HCT116 (cell line): ENCODE data around the gene SUN2. TPM values are rescaled to one million over a fixed set of nuclear protein-coding genes. Genes with fewer than 3 reads are reported as not detected.

Experiments used
- ATAC-seq: fragments of 200-7000 bp; cut with Tn5 transposase; 2 replicates; pipeline ENCODE4 v1.9.1; 2020; ENCODE audit warnings: mild to moderate bottlenecking, moderate library complexity
- BruUV-seq: library from RNA; stranded (reverse); fragments of 400-500 nt; replicated peaks from 2 replicates; lab custom pipeline; 2021; lab: Mats Ljungman, UMichigan
- CTCF ChIA-PET: fragments of 300-600 bp; sonication (Branson Sonifier 250); formaldehyde crosslinking; loops from one replicate; lab custom pipeline; 2021; ENCODE audit warnings: antibody characterized with exemption; lab: Charles Lee
- POLR2A ChIA-PET: fragments of 300-600, 350-600 bp; sonication (Branson Sonifier 250); formaldehyde crosslinking; loops from one replicate; lab custom pipeline; 2021; ENCODE audit warnings: antibody characterized with exemption; lab: Charles Lee
- RAD21 ChIA-PET, 2 experiments: fragments of 300-600 bp; sonication (Branson Sonifier 250); formaldehyde crosslinking; loops; one replicate each; lab custom pipeline; 2023; ENCODE audit warnings: low total read pairs in 2 of 2; ENCODE audit not compliant: uncharacterized antibody in 2 of 2, unreplicated experiment in 2 of 2, low non-redundant PET in 1 of 2; lab: Charles Lee
- DNase-seq: peaks from one replicate; pipeline ENCODE4 v3.0.0-alpha.2; 2010; ENCODE audit warnings: low read depth, low spot score
- H2AFZ ChIP-seq: fragments of 200-600 bp; shearing (Covaris generic), sonication (generic); 2 replicates; pipeline ENCODE4 v1.6.1; 2017; ENCODE audit warnings: low read depth, mixed run types, mixed read lengths, antibody characterized with exemption, low read length; ENCODE audit not compliant: poor library complexity, severe bottlenecking
- H3K27ac ChIP-seq: 2 replicates; pipeline ENCODE4 v1.5.1; 2012; ENCODE audit warnings: low read depth, low read length
- H3K27me3 ChIP-seq: fragments of 200-600 bp; sonication (generic); 2 replicates; pipeline ENCODE4 v1.6.1; 2016; ENCODE audit warnings: mixed run types, low read length, mixed read lengths; ENCODE audit not compliant: insufficient read depth
- H3K36me3 ChIP-seq, 2 experiments: fragments of 200-500 bp in 1 of 2; fragments of 200-600 bp in 1 of 2; sonication (Bioruptor generic) in 1 of 2; sonication (generic) in 1 of 2; 2 replicates each; pipeline versions ENCODE4 v1.5.1 to v1.6.1; 2014 to 2016; ENCODE audit warnings: low read length in 2 of 2, inconsistent platforms in 1 of 2, mixed read lengths in 1 of 2, mixed run types in 1 of 2; ENCODE audit not compliant: insufficient read depth in 2 of 2, control insufficient read depth in 1 of 2
- H3K4me1 ChIP-seq, 2 experiments: fragments of 200-600 bp in 1 of 2; sonication (generic) in 1 of 2; 2 replicates each; pipeline versions ENCODE4 v1.5.1 to v1.6.1; 2012 to 2017; ENCODE audit warnings: low read length in 2 of 2, inconsistent platforms in 1 of 2, mild to moderate bottlenecking in 1 of 2, mixed read lengths in 1 of 2, mixed run types in 1 of 2, moderate library complexity in 1 of 2; ENCODE audit not compliant: insufficient read depth in 2 of 2, control insufficient read depth in 1 of 2
- H3K4me2 ChIP-seq: fragments of 200-600 bp; sonication (generic); 2 replicates; pipeline ENCODE4 v1.6.1; 2017; ENCODE audit warnings: mixed run types, low read length, mixed read lengths
- H3K4me3 ChIP-seq, 2 experiments: fragments of 200-600 bp in 1 of 2; sonication (generic) in 1 of 2; replicated peaks in 1 of 2; 2 replicates each; pipeline ENCODE4 v1.5.1; 2011 to 2016; ENCODE audit warnings: low read length in 2 of 2, control low read depth in 1 of 2, low read depth in 1 of 2, mild to moderate bottlenecking in 1 of 2, mixed read lengths in 1 of 2, mixed run types in 1 of 2
- H3K79me2 ChIP-seq: fragments of 200-600 bp; sonication (generic); 2 replicates; pipeline ENCODE4 v1.6.1; 2017; ENCODE audit warnings: mild to moderate bottlenecking, mixed run types, low read length, moderate library complexity, mixed read lengths; ENCODE audit not compliant: insufficient read depth
- H3K9ac ChIP-seq: fragments of 200-600 bp; sonication (generic); 2 replicates; pipeline ENCODE4 v1.6.1; 2016; ENCODE audit warnings: low read length, mixed read lengths
- H3K9me2 ChIP-seq: fragments of 200-600 bp; sonication (generic), shearing (Covaris generic); 2 replicates; pipeline ENCODE4 v1.6.1; 2017; ENCODE audit warnings: mixed run types, mild to moderate bottlenecking, moderate library complexity; ENCODE audit not compliant: insufficient read depth
- H3K9me3 ChIP-seq, 2 experiments: fragments of 200-500 bp in 1 of 2; fragments of 200-600 bp in 1 of 2; sonication (Bioruptor generic) in 1 of 2; sonication (generic) in 1 of 2; 2 replicates each; pipeline ENCODE4 v1.6.1; 2014 to 2017; ENCODE audit warnings: low read length in 2 of 2, mixed read lengths in 2 of 2, inconsistent platforms in 1 of 2, low read depth in 1 of 2, mild to moderate bottlenecking in 1 of 2, mixed run types in 1 of 2, moderate library complexity in 1 of 2; ENCODE audit not compliant: control insufficient read depth in 1 of 2, insufficient read depth in 1 of 2
- H4K20me1 ChIP-seq: fragments of 200-600 bp; sonication (generic), shearing (Covaris generic); 2 replicates; pipeline ENCODE4 v1.6.1; 2017; ENCODE audit warnings: mixed run types, mild to moderate bottlenecking, moderate library complexity; ENCODE audit not compliant: insufficient read depth
- CTCF ChIP-seq, 3 experiments: fragments of 200-600 bp in 1 of 3; sonication (generic) in 1 of 3; IDR thresholded peaks in 2 of 3; conservative IDR thresholded peaks in 1 of 3; 2 replicates each; pipeline ENCODE4 v1.5.1; 2012 to 2017; ENCODE audit warnings: low read depth in 2 of 3, low read length in 2 of 3, antibody characterized with exemption in 1 of 3, borderline replicate concordance in 1 of 3, control low read depth in 1 of 3, mild to moderate bottlenecking in 1 of 3, mixed read lengths in 1 of 3, mixed run types in 1 of 3, moderate library complexity in 1 of 3; ENCODE audit not compliant: insufficient read depth in 1 of 3
- EGR1 ChIP-seq: IDR thresholded peaks from 2 replicates; pipeline ENCODE4 v1.6.1; 2012; ENCODE audit warnings: low read depth
- EZH2 ChIP-seq: fragments of 200-600 bp; sonication (generic); IDR thresholded peaks from 2 replicates; pipeline ENCODE4 v1.6.1; 2017; ENCODE audit warnings: antibody characterized with exemption, mixed run types
- EZH2phosphoT487 ChIP-seq: fragments of 200-600 bp; IDR thresholded peaks from 2 replicates; pipeline ENCODE4 v1.6.1; 2018; ENCODE audit warnings: antibody characterized with exemption, borderline replicate concordance
- FOSL1 ChIP-seq: IDR thresholded peaks from 2 replicates; pipeline ENCODE4 v1.6.1; 2012; ENCODE audit warnings: low read depth
- RAD21 ChIP-seq: IDR thresholded peaks from 2 replicates; pipeline ENCODE4 v1.6.1; 2012; ENCODE audit warnings: low read depth, mild to moderate bottlenecking
- TCF7L2 ChIP-seq: IDR thresholded peaks from 2 replicates; pipeline ENCODE4 v1.7.0; 2011; ENCODE audit warnings: borderline replicate concordance, inconsistent platforms; ENCODE audit not compliant: insufficient read depth, insufficient read length; ENCODE audit errors: extremely low read depth
- YY1 ChIP-seq: IDR thresholded peaks from 2 replicates; pipeline ENCODE4 v1.6.1; 2011; ENCODE audit warnings: low read length, low read depth, moderate library complexity, mild to moderate bottlenecking; ENCODE audit not compliant: insufficient replicate concordance; ENCODE audit errors: extremely low read depth
- ZBTB33 ChIP-seq: IDR thresholded peaks from 2 replicates; pipeline ENCODE4 v1.6.1; 2011; ENCODE audit warnings: mild to moderate bottlenecking, low read length, moderate library complexity; ENCODE audit not compliant: insufficient replicate concordance; ENCODE audit errors: extremely low read depth
- ZFX ChIP-seq: fragments of 450-650 bp; IDR thresholded peaks from 2 replicates; pipeline ENCODE4 v1.6.1; 2017
- intact Hi-C: fragments of 100-400 bp; cut with micrococcal nuclease; formaldehyde crosslinking; loops from 2 replicates; pipeline ENCODE4 v1.10.0; 2022
- total RNA-seq: library from RNA; stranded (reverse); gene quantifications from one replicate; pipeline ENCODE4 v1.2.1, GENCODE V29; 2021; ENCODE audit not compliant: unreplicated experiment
- TF ChIP-seq, protein P1 (sequence below): IDR thresholded peaks from 2 replicates; pipeline ENCODE4 v1.6.1; 2012

SUN2 gene
- total RNA-seq, 1 experiment from 2014 or later = 71.6 TPM

DNA sequence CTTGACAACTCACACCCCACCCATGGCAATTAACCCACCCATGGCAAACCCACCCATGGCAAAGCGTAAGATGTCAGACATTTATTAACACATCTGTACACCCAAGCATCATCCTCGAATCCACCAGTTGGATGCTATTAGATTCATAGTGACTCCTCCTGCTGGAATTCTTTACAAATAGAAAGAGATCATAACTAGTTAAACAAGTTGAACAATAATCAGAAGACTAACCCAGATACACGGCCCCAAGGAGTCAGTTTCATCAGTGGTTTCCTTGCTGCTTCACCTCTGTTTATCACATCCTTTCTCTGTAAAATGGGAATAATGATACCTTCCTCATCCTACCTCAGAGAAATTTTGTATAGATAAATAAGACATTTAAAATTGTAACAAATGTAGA, 44.9 kb downstream of the SUN2 start:
- DNase-seq (no peak), ATAC-seq (no peak)
- Histone ChIP-seq H3K27me3 (no peaks in the 10 kb centered on the region), H3K27ac (no peak overlapping the region), H3K9me2 (no peaks in the 10 kb centered on the region), H4K20me1 (no peaks in the 10 kb centered on the region), H3K4me3 (no peak overlapping the region), H3K9ac (no peak overlapping the region), H3K4me2 (no peak overlapping the region), H3K9me3 (no peaks in the 10 kb centered on the region), H3K4me1 (peaks cover 9 to 18% of the 10 kb centered on the region in 2 experiments), H3K36me3 (peaks cover 0 to 10% of the 10 kb centered on the region in 2 experiments; a peak in 2 of 4 replicates), H3K79me2 (peaks cover 97% of the 10 kb centered on the region), H2AFZ (no peak overlapping the region)
- TF ChIP-seq RAD21 = no peak
- no peak for TF ChIP-seq ZBTB33
- TF ChIP-seq CTCF (IDR thresholded peaks at IDR 0.05 in 2 of 3, conservative IDR thresholded peaks at IDR 0.05 in 1 of 3; ENCODE audit: borderline replicate concordance in 1 of 3, insufficient read depth in 1 of 3, low read depth in 2 of 3, low read length in 2 of 3) = no peak
- TF ChIP-seq EZH2phosphoT487 = no peak
- TF ChIP-seq FOSL1 = no peak
- TF ChIP-seq EGR1 = no peak
- TF ChIP-seq TCF7L2 = no peak
- no peak for TF ChIP-seq EZH2
- TF ChIP-seq, protein P1, sequence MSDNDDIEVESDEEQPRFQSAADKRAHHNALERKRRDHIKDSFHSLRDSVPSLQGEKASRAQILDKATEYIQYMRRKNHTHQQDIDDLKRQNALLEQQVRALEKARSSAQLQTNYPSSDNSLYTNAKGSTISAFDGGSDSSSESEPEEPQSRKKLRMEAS = no peak
- TF ChIP-seq YY1 = no peak
- TF ChIP-seq ZFX = no peak
- ChIA-PET RAD21 (no interaction called here), POLR2A (no interaction called here), CTCF (no interaction called here)
- no TSS peak for BruUV-seq
- intact Hi-C loops = no loop called here
